ENCODE measurements around the gene MLX. TPM values are rescaled to one million over a fixed set of nuclear protein-coding genes. Genes with fewer than 3 reads are reported as not detected.
"Not testable (repeated sequence)": the region's sequence is repeated elsewhere in the genome, so short reads cannot be mapped to it uniquely, and the experiment has no call there.

MLX gene
- total and polyA plus RNA-seq, 2 donors (not counting 1 experiment from before 2014, with no cell fraction given) = 36.2 to 49.3 TPM

DNA sequence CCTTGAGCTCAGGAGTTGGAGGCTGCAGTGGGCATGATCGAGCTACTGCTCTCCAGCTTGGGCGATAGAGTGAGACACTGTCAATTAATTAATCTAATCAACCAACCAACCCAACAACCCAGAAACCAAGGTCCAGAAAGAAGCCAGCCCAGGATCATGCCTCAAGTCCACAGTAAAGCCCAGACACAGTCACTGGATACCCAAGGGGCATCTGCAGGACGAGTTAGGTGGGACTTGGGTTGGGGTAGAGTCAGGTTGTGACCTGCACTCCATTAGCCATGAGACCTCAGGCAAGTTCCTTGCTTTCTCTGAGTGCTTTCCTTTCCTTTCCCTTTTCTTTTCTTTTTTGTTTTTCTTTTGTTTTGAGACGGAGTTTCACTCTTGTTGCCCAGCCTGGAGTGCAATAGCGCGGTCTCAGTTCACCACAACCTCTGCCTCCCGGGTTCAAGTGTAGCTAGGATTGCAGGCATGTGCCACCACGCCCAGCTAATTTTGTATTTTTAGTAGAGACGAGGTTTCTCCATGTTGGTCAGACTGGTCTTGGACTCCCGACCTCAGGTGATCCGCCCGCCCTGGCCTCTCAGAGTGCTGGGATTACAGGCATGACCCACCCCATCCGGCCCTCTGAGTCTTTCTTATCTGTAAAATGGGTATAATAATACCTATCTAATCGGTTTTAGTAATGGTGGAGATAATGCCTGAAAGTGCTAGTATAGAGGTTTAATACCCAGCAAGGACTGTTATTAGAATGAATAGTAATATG, 17.7 kb upstream of the MLX start:
- no peak overlapping the region for H3K4me3 ChIP-seq (replicated peaks in 1 of 4; ENCODE audit: control extremely low read depth in 1 of 4, insufficient read depth in 1 of 4, low read depth in 3 of 4, low read length in 4 of 4)
- H3K36me3 ChIP-seq (ENCODE audit: control insufficient read depth, insufficient read depth, low read length) = peaks cover 7% of the 10 kb centered on the region
- no peak overlapping the region for H2AFZ ChIP-seq (ENCODE audit: low read length)
- no peaks in the 10 kb centered on the region for H3K27me3 ChIP-seq (ENCODE audit: control insufficient read depth, insufficient read depth, low read length)
- H4K20me1 ChIP-seq (ENCODE audit: control insufficient read depth, extremely low read depth, insufficient read depth, low read length) = no peaks in the 10 kb centered on the region
- no peak overlapping the region for H3K4me2 ChIP-seq (ENCODE audit: extremely low read depth, insufficient read depth, low read length)
- no peak overlapping the region for H3K9ac ChIP-seq (ENCODE audit: insufficient read depth, low read length)
- H3K9me3 ChIP-seq (ENCODE audit: control insufficient read depth, insufficient read depth, low read depth, low read length) = no peaks in the 10 kb centered on the region
- no peak overlapping the region for H3K27ac ChIP-seq (ENCODE audit: insufficient read depth, low read length)
- peaks cover 2% of the 10 kb centered on the region for H3K79me2 ChIP-seq (ENCODE audit: control insufficient read depth, insufficient read depth, low read length)
- no peak for DNase-seq (ENCODE audit: low read depth in 2 of 2)
- H3K4me1 ChIP-seq (ENCODE audit: control insufficient read depth, extremely low read depth, insufficient read depth, low read length) = no peaks in the 10 kb centered on the region
- TF ChIP-seq, protein P1, sequence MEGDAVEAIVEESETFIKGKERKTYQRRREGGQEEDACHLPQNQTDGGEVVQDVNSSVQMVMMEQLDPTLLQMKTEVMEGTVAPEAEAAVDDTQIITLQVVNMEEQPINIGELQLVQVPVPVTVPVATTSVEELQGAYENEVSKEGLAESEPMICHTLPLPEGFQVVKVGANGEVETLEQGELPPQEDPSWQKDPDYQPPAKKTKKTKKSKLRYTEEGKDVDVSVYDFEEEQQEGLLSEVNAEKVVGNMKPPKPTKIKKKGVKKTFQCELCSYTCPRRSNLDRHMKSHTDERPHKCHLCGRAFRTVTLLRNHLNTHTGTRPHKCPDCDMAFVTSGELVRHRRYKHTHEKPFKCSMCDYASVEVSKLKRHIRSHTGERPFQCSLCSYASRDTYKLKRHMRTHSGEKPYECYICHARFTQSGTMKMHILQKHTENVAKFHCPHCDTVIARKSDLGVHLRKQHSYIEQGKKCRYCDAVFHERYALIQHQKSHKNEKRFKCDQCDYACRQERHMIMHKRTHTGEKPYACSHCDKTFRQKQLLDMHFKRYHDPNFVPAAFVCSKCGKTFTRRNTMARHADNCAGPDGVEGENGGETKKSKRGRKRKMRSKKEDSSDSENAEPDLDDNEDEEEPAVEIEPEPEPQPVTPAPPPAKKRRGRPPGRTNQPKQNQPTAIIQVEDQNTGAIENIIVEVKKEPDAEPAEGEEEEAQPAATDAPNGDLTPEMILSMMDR (conservative IDR thresholded peaks at IDR 0.05 in 1 of 2, IDR thresholded peaks at IDR 0.05 in 1 of 2; ENCODE audit: low read depth in 1 of 2, low read length in 2 of 2) = no peak
- no peak for TF ChIP-seq EZH2 (IDR thresholded peaks at IDR 0.05; ENCODE audit: low read length, missing control alignments)

DNA sequence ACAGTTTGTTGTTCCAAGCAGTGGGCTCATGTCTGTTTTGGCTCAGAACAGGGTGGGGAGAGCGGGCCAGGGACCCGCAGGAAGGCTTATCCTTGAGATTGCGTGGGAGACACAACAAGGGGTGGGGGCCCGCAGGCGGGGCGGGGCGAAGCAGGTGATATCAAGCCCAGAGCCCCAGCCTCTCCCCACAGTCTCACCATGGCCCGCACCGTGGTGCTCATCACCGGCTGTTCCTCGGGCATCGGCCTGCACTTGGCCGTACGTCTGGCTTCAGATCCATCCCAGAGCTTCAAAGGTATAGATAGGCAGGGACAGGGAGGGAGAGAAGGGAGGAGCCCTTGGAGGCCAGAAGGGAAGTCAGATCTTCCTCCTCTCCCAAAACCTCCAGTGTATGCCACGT, 14.2 kb upstream of the MLX start, which contains the start of gene HSD17B1:
Gene HSD17B1 (plus strand): TSS at position 188 of the 400 bp plus-strand sequence. CDS start 11 bp downstream, at position 199.
- Histone ChIP-seq H3K9ac (ENCODE audit: insufficient read depth, low read length) (peak within 1 kb of the TSS; percentile 78), H3K4me3 (replicated peaks in 1 of 4; ENCODE audit: control extremely low read depth in 1 of 4, insufficient read depth in 1 of 4, low read depth in 3 of 4, low read length in 4 of 4) (peak within 1 kb of the TSS in 3 of 4 experiments; percentile 85 to 88 (median 87)), H3K4me2 (ENCODE audit: extremely low read depth, insufficient read depth, low read length) (peak within 1 kb of the TSS; percentile 97)
- not testable (repeated sequence) for H3K27me3 ChIP-seq (ENCODE audit: control insufficient read depth, insufficient read depth, low read length); H4K20me1 ChIP-seq (ENCODE audit: control insufficient read depth, extremely low read depth, insufficient read depth, low read length); DNase-seq (ENCODE audit: low read depth in 2 of 2); H3K4me1 ChIP-seq (ENCODE audit: control insufficient read depth, extremely low read depth, insufficient read depth, low read length); H2AFZ ChIP-seq (ENCODE audit: low read length); H3K27ac ChIP-seq (ENCODE audit: insufficient read depth, low read length); H3K36me3 ChIP-seq (ENCODE audit: control insufficient read depth, insufficient read depth, low read length); H3K79me2 ChIP-seq (ENCODE audit: control insufficient read depth, insufficient read depth, low read length); H3K9me3 ChIP-seq (ENCODE audit: control insufficient read depth, insufficient read depth, low read depth, low read length)

DNA sequence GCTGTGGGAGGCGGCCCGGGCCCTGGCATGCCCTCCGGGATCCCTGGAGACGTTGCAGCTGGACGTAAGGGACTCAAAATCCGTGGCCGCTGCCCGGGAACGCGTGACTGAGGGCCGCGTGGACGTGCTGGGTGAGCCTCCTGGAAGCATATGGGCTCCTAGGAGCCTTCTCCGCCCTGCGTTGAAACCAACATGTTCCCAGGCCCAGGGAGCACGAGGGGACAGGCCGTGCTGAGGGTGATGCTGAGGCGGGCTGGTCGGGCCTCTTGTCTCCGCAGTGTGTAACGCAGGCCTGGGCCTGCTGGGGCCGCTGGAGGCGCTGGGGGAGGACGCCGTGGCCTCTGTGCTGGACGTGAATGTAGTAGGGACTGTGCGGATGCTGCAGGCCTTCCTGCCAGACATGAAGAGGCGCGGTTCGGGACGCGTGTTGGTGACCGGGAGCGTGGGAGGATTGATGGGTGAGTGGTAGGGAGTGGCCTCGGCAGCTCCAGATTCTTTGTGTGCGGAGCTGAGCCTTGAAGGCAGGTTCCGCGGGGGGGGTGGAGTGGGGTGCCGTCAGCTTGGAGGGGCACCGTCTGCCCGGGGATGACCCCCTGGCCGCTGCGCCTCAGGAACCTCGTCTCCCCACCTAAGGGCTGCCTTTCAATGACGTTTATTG, 13.6 kb upstream of the MLX start:
- Histone ChIP-seq H3K27ac (ENCODE audit: insufficient read depth, low read length) (no peak overlapping the region), H3K4me1 (ENCODE audit: control insufficient read depth, extremely low read depth, insufficient read depth, low read length) (peaks cover 3% of the 10 kb centered on the region), H3K4me2 (ENCODE audit: extremely low read depth, insufficient read depth, low read length) (peak overlapping the region; percentile 97), H3K36me3 (ENCODE audit: control insufficient read depth, insufficient read depth, low read length) (peaks cover 4% of the 10 kb centered on the region), H3K9ac (ENCODE audit: insufficient read depth, low read length) (no peak overlapping the region), H3K4me3 (replicated peaks in 1 of 4; ENCODE audit: control extremely low read depth in 1 of 4, insufficient read depth in 1 of 4, low read depth in 3 of 4, low read length in 4 of 4) (peak overlapping the region in 1 of 4 experiments; percentile 87), H3K79me2 (ENCODE audit: control insufficient read depth, insufficient read depth, low read length) (peaks cover 4% of the 10 kb centered on the region), H3K9me3 (ENCODE audit: control insufficient read depth, insufficient read depth, low read depth, low read length) (no peaks in the 10 kb centered on the region), H4K20me1 (ENCODE audit: control insufficient read depth, extremely low read depth, insufficient read depth, low read length) (no peaks in the 10 kb centered on the region), H2AFZ (ENCODE audit: low read length) (no peak overlapping the region), H3K27me3 (ENCODE audit: control insufficient read depth, insufficient read depth, low read length) (no peaks in the 10 kb centered on the region)
- peak in 1 of 2 donors; percentile 56 for DNase-seq (ENCODE audit: low read depth in 2 of 2)
- TF ChIP-seq EZH2 (IDR thresholded peaks at IDR 0.05; ENCODE audit: low read length, missing control alignments) = no peak
- TF ChIP-seq, protein P1 (conservative IDR thresholded peaks at IDR 0.05 in 1 of 2, IDR thresholded peaks at IDR 0.05 in 1 of 2; ENCODE audit: low read depth in 1 of 2, low read length in 2 of 2) = no peak

All from fibroblast of lung (primary cell).